ENCODE results near the gene ATP1B3.
"Not testable (repeated sequence)": the region's sequence is repeated elsewhere in the genome, so short reads cannot be mapped to it uniquely, and the experiment has no call there.

The ATP1B3 gene

GRCh38 chr3:141860766-141861513, 15.5 kb upstream of the ATP1B3 start:
- no peak for DNase-seq

- no peak for DNase-seq
Observed at GRCh38 chr3:141862279-141862816, 14.1 kb upstream of the ATP1B3 start.

DNA sequence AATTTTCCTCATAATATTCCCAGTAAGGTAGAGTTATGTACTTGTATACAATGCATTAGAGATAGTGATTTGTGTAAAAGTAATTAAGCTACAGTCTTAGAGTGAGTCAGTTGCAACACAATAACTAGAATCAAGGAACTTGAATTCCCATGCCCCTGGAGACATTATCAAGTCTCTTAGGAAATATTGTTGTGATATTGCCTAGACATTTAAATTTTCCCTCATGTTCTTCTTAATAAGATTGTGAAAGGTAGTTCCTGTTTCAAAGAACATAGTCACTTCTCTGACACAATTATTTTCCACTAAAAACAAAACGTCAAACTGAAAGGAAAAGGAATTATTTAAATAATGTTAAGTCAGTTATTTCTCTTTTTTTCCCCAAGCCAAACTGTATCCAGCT, 13.0 kb upstream of the ATP1B3 start:
- no peak for DNase-seq

DNA sequence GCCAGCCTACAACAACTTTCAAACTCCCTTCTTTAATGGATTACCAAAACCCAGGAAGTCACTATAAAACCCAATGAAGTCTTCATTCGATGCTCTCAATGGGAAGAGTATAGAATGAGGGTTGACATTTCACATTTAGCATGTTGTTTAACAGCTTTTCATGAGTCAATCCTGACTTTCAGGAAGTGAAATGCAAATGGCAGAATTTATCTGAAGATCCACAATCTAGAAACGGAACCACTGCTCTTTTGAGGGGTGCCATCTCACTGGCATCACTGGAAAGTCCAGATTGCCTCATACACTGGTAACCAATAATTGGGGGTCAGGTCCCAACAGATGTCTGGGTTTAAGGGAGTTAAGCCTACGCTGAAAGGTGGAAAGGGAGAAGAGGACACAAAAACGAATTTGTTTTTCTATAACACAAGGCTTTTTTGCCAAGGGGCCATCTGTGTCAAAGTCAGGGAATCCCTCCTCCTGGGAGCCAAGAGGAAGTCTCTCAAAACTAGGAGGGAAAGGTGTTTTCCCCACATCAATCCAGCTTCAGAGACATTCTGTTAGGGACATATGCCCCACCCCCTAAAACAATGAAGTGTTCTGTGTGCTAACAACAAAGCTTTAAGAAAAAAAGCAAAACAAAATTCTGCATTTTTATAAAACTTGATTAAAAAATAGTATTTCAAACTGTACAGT, 12.0 kb upstream of the ATP1B3 start:
- no peak for DNase-seq

DNA sequence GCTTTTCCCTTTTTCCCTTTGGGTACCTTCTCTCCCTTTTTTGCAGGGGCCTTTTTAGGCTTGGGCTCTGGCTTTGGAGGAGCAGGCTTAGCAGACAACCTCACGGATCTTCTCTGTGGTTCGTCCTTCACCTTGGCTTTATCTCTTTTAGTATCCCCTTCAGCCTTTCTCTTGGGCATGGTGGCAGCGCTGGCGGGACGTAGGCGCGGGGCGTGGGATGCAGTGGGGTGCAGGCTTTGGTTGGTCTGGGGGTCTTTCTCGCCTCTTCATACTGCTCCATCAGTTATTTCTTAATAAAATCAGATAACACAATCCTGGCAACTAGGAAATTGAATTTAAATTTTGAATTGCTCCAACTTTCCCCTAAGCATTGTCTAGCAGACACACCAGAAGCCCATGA, 11.3 kb upstream of the ATP1B3 start:
- no peak for DNase-seq

DNA sequence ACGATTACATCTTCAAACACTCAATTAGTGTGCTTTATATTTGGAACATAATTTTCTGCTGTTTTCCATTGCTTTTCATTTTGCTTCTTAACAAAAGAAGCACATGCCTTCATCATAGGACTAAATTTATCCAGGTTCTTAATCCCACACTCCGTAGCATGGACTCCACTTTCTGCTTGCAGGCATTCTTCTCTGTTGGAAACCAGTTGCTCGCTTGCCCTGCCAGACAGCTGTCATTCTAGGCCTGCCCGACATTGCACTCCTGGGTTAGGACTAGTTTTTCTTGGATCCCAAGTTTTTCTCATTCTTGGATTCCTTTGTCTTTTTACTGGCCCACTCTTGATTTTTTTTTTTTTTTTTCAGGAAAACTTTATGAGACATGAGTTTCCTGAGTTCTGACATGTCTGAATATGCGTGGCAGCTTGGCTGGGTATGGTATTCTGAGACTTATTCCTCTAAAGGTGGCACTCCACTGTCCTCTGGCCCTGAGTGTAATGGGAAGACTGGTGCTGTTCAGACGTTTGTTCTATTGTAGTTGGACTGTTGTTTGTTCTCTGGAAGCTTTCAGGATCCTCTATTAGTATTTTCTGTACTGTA, 6.3 kb upstream of the ATP1B3 start:
- DNase-seq, result no peak

DNA sequence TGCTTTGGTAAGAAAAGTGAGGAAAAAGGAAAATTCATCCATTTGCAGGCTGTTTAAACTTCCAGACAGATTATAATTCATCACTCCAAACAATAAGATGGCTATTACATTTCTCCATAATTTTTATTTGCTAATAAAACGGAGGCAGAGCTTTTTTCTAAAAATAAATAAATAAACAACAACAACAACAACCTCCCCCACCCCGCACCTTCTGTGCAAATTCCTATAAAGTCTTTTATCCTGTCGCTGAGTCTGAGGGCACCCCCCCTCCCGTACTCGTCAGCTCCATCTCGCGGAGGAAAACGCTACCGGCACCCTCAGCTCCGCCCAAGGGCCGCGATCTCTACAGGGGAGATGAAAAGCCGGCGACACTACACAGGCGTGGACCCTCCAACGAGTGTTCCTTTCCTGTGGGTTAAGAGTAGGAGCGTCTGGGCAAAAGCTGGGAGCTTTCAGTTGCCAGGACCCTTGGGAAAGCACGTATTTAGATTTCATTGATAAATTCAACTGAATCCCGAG, 1.0 kb upstream of the ATP1B3 start:
- peak; percentile 89 for DNase-seq

DNA sequence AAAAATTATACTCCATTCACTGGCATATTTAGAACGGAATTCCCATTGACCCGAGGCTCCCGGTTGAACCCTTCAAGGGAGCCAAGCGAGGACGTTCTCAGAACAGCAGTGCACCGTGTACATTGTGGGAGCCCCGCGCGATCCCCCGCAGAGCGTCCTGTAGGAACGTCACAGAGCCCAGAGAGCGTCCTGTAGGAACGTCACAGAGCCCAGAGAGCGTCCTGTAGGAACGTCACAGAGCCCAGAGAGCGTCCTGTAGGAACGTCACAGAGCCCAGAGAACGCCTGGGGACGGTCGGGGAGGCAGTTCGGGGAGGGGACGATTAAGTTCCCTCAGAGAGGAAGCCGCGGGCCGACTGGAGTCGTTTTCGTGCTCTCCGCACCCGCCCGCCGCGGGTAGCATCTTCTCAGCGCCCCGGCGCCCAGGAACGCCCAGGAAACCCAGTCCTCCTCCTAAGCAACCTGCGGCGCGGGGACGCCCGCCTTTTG, 506 bp upstream of the ATP1B3 start:
- peak; percentile 77 for DNase-seq

- DNase-seq, result peak; percentile 76
Observed at GRCh38 chr3:141876891-141877621, 613 bp downstream of the ATP1B3 start.

DNA sequence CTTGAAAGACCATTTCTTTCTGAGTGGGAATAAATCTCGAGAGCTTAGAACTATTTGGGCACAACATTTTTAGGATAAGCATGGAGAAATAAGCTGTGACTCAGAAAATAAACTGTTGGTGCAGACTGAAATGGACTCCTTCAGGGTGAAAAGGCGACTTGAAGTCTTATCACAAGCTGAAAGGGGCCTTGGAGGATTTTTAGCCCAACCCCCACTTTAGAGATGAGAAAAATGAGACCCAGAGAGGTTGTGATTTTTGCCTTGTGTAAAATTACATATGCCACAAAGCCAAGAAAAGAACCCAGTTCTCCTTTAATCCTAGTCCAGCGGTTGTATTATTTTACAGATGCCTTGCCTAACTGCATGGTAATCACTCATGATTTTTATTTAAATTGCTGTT, 1.5 kb downstream of the ATP1B3 start:
- DNase-seq, result no peak

DNA sequence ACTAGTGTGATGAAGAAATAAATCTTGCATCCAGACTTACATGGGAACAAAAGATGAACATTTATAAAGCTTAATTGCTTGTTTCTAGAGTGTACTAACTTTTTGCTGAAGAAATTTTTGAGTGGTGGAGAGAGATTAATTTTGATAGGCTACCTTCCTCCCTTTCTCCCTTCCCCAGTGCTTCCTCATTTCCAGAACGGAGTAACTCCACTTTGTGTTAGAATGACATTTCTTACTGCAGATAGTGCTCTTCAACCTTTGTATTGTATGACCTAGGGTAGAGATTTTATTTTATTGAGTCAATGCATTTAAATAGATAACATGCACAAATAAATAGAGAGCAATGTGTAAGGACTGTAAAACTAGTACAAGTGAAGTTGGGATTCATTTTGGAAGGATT, 1.9 kb downstream of the ATP1B3 start:
- no peak for DNase-seq

DNA sequence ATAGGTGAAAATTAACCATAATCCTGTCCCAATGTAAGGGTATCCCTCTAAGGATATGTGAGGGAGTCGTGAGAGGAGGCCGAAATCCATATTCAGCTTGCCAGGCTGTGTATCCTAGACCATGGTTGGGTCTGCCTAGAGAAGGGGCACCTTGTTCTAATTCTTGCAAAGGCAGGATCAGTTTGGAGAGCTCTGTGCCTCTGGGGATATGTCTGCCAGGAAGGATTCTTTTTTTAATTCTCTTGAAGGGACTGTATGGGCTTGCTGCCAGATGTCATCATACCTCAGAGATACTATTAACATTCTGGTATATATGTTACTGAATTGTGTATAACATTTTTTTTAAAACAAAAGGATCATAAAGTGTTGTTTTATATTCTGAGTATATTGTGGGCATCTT, 2.4 kb downstream of the ATP1B3 start:
- no peak for DNase-seq

DNA sequence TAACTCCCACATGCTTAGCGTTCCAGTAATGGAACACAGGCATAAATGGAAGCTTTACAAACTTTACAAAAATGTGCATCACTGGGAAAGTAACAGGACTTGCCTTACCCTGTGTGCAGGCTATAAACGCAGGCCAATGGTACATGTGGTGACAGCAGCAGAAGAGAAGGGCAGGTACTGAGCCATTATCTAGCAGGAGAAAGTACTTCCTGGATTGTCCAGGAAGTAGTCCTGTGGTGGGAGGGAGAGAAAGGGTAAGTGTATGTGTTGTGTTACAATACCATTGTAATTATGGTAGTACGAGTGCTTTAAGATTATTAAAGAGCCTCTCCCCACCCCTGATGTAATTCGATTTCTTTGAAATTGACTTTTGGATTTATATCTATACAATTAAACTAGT, 5.3 kb downstream of the ATP1B3 start:
- DNase-seq, result no peak

DNA sequence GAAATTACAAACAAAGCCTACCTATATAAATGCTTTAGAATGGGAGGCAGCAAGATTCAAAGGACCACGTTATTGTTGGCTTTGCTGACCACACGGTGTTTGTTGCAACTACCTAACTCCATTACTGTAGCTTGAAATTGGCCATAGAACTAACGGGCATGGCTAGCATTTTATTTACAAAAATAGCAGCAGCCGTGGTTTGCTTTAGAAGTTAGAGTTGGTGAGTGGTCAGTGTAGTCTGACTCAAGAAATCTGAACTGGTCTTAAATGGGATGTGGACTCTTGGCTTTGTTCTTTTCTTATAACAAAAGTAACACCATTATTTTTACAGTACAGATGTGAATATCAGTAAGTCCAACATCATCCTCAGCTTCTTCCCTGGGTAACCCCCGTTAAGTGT, 10.6 kb downstream of the ATP1B3 start:
- no peak for DNase-seq

DNA sequence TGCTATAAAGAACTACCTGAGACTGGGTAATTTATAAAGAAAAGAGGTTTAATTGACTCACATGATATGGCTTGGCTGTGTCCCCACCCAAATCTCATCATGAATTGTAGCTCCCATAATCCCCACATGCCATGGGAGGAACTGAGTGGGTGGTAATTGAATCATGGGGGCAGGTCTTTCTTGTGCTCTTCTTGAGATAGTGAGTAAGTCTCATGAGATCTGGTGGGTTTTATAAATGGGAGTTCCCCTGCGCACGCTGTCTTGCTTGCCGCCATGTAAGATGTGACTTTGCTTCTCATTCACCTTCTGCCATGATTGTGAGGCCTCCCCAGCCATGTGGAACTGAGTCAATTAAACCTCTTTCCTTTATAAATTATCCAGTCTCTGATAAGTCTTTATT, 12.1 kb downstream of the ATP1B3 start:
- DNase-seq, result not testable (repeated sequence)

- DNase-seq, result no peak
Observed at GRCh38 chr3:141894524-141895176, 18.2 kb downstream of the ATP1B3 start.

GRCh38 chr3:141895731-141896130, 19.3 kb downstream of the ATP1B3 start:
- no peak for DNase-seq

- no peak for DNase-seq
Observed at GRCh38 chr3:141898908-141899307, 22.5 kb downstream of the ATP1B3 start.

DNA sequence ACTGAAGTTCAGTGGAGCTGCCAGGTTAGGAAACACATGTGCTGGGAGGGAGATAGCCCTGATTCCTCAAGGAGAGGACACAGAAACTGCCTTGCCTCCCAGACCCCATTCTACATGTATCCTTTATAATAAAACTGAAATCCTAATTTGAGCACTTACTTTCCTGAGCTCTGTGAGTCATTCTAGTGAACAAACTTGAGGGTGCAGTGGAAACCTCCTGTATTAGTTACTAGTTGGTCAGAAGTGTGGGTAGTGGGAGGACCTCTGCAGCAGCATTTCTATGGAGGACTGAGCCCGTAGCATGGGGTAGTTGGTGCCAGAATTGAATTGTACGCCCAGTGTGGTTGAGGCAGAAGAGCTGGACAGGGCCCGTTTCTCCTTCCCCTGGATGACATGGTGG, 23.9 kb downstream of the ATP1B3 start:
- no peak for DNase-seq

GRCh38 chr3:141901914-141902313, 25.5 kb downstream of the ATP1B3 start:
- DNase-seq, result no peak

DNA sequence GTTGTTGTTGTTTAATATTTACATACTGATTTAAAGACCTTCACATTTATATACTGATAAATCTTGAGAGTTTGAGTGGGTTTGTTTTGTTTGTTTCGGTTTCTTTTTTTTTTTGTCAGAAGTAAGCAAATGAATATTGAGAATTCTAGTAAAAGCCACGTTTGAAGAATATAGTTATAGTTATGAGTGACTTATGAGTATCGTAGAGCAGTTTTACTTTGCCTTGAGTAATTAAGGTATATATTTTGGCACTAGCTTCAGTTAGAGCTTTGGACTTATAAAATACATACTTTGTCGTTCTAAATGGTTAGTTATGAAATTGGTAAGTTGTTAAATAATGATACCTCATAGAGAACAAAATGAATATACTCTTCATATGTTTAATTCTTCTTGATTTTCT, 27.8 kb downstream of the ATP1B3 start:
- no peak for DNase-seq

DNA sequence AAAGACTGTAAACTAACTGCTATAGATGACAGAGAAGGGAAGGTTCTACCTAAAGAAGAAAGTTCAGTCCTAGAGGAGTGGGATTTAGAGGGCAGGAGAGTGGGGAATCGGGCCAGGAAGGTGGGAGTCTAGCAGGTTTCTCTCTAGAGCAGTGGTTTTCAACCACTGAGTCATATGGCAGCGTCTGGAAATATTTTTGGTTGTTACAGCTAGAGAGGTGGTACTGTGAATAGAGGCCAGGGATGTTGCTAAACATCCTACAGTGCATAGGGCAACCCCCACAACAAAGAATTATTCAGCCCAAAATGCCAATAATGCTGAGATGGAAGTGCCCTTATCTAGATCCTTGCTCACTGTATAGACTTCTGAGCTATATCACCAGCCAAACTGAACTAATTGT, 28.7 kb downstream of the ATP1B3 start:
- DNase-seq, result no peak

All from stimulated activated CD8-positive, alpha-beta memory T cell treated with anti-CD3 and anti-CD28 coated beads, Interleukin-4, amount 100 ng/mL, for 48 hours (primary cell).